ENCODE data around the gene MED13.
"Not testable (repeated sequence)": the region's sequence is repeated elsewhere in the genome, so short reads cannot be mapped to it uniquely, and the experiment has no call there.

MED13 gene

DNA sequence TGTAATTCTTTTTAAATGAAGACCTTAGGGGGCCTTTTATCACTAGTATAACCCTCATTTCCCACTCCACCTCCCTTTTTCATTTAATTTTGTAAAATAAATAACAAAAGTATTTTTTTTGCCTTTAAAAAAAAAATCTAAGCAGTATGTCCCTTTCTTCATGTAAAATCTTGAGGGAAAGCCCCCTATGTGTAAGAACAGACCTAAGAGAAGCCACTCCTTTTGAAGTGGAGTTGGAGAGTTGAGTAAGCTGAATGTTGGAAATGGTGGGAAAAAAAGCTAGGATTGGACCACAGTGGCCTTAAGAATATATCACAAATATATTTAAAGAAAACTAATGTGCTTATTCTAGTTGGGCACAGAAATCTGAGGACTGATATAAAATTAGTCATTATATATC, 92.8 kb downstream of the MED13 start:
- no peak for FAIRE-seq
- DNase-seq (ENCODE audit: insufficient read length, low spot score): no peak
- TF ChIP-seq POLR2A (IDR thresholded peaks at IDR 0.05; ENCODE audit: low read depth, low read length): no peak

DNA sequence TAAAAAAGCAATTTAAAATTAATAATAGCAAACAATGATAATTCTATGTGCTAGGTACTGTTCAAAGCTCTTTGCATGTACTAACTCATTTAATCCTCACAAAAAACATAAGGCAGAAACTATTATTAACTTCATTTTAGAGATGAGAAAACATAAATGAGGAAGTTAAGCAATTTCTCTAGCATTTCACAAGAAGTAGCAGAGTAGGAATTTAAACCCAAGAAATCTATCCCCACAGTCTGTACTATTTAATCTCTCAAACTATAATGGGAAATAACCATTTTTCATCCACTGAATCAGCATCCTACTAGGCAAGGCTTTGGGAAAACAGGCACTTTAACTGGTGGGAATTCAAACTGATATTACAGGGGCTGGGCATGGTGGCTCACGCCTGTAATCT, 95.0 kb downstream of the MED13 start:
- DNase-seq (ENCODE audit: insufficient read length, low spot score) (no peak), FAIRE-seq (peak; percentile 41)

DNA sequence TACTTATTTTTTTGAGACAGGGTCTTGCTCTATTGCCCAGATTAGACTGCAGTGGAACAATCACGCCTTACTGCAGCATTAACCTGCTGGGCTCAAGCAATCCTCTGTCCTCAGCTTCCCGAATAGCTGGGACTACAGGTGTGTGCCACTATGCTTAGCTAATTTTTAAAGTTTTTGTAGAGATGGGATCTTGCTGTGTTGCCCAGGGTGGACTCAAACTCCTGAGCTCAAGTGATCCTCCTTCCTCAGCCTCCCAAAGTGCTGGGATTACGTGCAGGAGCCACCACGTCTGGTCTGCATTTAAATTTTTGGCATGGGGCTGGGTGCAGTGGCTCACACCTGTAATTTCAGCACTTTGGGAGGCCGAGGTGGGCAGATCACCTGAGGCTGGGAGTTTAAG, 96.3 kb downstream of the MED13 start:
- DNase-seq (ENCODE audit: insufficient read length, low spot score) (no peak), FAIRE-seq (no peak)
- TF ChIP-seq POLR2A (IDR thresholded peaks at IDR 0.05; ENCODE audit: low read depth, low read length): no peak

More for the DNA sequence above, 95.0 kb downstream of the MED13 start:
- TF ChIP-seq POLR2A (IDR thresholded peaks at IDR 0.05; ENCODE audit: low read depth, low read length): no peak

DNA sequence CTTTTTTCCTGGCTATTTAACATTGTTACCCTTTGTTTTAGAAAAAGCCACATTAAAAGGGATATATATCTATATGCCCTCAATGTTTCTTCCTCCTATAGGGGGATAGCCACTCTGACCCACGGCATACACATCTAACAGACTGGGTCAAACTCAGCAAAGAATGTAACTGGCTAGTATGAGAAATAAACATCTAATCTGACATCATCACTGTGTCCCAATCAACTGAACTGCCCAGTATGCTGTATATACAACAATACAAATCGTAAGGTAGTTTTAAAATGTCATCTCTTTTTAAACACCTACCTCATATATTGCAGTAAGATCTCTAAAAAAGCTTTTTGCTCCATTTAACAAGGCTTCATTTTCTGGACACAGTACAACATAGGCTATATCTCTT, 97.3 kb downstream of the MED13 start:
- FAIRE-seq (peak; percentile 80), DNase-seq (ENCODE audit: insufficient read length, low spot score) (no peak)
- TF ChIP-seq POLR2A (IDR thresholded peaks at IDR 0.05; ENCODE audit: low read depth, low read length): no peak

DNA sequence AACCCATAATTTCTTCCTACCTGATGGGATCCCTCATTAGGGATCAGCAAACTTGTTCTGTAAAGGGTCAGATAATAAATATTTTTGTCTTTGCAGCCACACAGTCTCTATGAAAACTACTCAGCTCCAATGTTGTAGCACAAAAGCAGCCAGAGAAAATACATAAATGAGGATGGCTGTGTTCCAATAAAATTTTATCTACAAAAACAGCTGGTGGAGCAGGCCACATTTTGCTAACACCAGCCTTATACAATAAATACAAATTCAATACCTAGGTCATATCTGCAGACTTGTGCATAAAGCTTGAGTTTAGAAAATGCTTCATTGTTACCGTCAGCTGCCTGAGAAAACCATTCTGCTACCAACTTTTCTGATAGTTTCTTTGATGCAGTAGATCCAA, 98.9 kb downstream of the MED13 start:
- no peak for TF ChIP-seq POLR2A (IDR thresholded peaks at IDR 0.05; ENCODE audit: low read depth, low read length)
- FAIRE-seq (no peak), DNase-seq (ENCODE audit: insufficient read length, low spot score) (no peak)

DNA sequence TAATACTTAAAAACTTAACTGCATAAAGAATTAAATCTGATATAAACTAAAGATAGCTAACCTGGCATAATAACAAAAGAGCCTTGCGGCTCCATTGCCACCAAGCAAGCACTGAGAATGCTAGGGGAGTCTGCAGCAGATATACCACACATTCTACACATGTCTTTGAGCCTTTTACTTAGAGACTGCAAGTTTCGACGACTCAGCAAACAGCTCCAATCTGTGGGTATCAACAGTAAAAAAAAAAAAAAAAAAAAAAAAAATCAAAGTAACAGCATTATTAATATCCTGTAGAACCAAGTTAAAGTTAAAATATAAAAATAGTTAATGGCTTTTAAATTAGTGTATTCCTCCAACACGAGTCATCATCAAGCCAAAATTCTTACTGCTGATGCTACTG, 109.5 kb downstream of the MED13 start:
- no peak for TF ChIP-seq POLR2A (IDR thresholded peaks at IDR 0.05; ENCODE audit: low read depth, low read length)
- DNase-seq (ENCODE audit: insufficient read length, low spot score) (no peak), FAIRE-seq (no peak)

DNA sequence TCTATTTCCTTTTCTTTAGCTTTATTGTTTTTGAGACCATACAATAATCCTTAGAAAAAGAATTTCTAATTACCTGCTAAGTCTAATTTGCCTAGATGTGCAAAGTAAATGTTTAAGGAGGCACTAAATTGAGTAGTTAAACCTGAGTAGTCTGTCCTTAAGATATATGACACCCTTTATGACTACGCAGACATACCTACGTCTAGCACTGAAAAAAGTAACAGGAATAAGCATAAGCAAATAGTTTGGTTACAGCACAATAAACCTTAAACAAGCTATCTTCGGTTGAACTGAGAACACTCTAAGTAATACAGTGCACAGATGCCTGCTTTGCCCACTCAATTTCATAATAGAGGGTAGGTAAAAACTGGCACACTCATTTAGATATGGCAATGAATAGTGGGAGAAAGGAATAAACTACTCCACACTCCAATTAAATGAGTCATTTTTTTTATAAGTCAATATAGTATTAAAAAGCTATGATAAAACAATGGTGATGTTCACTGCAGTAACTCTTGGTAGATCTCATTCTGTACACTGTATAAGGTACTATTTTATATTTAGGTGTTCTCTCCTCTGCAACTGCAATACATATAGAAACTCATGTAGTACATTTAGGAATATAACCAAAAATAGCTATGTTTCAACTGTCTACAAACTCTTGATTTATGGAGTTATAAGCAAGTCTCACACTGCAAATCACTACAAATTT, 117.6 kb downstream of the MED13 start:
- FAIRE-seq (peak; percentile 68), DNase-seq (ENCODE audit: insufficient read length, low spot score) (no peak)
- no peak for TF ChIP-seq POLR2A (IDR thresholded peaks at IDR 0.05; ENCODE audit: low read depth, low read length)

DNA sequence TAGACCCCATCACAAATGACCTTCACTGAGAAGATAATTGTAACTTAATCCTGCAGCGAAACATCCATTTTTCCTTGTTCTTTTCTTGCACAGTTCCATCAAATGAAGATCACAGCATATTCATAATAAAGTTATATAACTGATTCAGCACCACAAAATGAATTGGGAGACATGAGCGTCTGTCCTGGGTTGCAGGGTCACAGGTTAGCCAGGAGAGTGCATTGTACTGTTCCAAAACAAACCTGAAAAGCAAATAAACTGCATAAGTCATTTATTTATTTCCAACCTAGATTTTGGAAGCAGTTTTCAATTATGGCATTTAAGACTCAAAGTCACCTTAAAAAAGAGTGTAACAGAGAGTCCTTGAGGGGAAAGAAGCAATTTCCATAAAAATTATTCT, 118.7 kb downstream of the MED13 start:
- DNase-seq (ENCODE audit: insufficient read length, low spot score) (no peak), FAIRE-seq (no peak)
- no peak for TF ChIP-seq POLR2A (IDR thresholded peaks at IDR 0.05; ENCODE audit: low read depth, low read length)

DNA sequence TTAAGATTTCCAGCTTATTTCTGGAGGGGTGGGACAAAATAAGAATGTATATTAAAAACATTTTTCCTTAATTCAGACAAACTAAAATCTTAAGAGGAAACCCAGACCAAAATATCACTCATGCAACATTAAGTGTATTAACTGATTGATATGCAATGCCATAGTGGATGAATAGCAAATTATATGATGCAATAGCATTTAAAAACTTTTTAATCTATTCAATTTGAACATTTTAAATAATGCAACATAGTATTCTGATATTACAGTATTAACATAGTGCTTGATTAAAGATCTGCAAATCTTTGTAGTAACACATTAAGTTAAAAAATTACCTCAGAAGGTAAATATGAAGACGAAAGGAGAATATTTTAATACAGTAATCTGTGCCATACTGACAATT, 122.0 kb downstream of the MED13 start:
- DNase-seq (ENCODE audit: insufficient read length, low spot score) (no peak), FAIRE-seq (no peak)
- no peak for TF ChIP-seq POLR2A (IDR thresholded peaks at IDR 0.05; ENCODE audit: low read depth, low read length)

DNA sequence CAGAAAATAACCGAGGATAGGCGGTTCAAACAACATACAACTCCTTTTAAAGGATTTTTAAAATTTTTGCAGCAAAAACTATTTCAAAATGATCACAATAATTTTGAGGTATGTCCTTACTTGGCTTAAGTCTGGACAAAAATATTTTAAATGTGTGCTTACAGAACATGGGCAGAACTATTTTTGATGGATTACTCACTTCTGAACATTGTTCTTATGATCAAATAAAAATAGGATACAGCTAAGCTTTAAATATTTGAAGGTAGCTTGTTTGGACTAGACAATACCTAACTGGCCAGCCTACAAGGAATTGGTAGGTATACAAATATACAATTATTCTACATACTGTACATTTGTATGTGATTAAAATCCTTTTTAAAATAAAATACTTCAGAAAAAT, 123.0 kb downstream of the MED13 start:
- DNase-seq (ENCODE audit: insufficient read length, low spot score) (no peak), FAIRE-seq (no peak)
- no peak for TF ChIP-seq POLR2A (IDR thresholded peaks at IDR 0.05; ENCODE audit: low read depth, low read length)

DNA sequence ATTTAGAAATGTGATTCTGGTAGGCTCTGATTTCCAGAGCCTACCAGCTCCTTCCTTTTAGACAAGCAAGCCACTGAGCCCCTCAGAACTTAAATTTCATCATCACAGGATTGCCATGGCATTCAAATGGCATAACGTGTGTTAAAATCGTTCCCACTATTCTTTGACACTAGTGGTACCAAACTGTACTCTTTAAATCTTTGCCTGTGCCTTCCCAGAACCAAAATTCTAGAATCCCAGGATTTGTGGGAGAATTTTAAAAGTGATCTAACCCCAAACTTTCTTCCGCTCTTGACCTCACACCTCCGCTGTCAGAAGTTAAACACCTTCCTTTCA, 137.0 kb downstream of the MED13 start:
- no peak for DNase-seq (ENCODE audit: insufficient read length, low spot score)
- no peak for FAIRE-seq
- no peak for TF ChIP-seq POLR2A (IDR thresholded peaks at IDR 0.05; ENCODE audit: low read depth, low read length)

DNA sequence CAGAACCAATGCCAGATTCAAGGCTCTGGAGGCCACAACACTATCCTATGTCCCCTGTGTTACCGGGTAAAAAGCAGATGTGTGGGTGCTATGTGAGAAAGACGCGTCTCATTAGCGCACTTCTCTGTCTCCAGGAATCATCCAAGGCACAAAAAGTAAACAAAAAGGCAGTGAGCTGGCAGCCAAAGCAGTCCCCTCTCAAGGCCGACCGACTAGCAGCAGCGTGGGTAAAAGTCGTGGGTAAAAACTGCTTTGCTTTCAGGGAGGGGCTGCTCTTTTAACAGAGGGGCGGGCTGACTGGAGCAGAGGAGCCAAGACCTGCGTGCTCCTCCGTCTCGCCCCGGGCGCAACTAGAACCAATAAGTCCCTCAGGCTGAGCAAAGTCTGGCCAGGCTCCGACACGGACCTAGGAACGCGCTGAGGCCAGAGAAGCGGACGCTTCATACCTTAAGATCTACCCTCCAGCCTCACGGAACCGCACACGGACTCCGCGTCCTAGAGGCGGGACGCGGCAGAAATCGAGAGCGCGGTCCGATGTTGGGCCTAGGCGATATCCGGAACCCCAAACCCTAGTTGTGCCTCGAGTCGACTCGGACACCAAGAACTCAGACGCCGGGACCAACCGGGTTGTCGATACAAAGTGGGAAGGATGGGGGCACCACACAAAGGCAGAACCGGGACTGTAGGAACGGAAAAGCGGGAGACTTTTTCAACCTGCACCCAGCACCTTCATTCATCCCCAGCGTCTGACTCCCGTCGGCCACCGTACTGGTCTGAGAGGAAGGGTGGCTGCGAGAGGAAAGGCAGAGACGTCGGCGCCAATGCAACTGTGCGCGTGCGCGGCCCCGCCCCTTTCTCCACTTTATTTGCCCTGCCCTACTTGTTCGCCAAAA, 137.6 kb downstream of the MED13 start, which contains the start of gene INTS2:
Gene INTS2, minus strand, starts transcription at position 775 of the 893 bp plus-strand sequence. CDS start 1,338 bp downstream, outside the sequence.
- FAIRE-seq: peak; percentile 85

DNA sequence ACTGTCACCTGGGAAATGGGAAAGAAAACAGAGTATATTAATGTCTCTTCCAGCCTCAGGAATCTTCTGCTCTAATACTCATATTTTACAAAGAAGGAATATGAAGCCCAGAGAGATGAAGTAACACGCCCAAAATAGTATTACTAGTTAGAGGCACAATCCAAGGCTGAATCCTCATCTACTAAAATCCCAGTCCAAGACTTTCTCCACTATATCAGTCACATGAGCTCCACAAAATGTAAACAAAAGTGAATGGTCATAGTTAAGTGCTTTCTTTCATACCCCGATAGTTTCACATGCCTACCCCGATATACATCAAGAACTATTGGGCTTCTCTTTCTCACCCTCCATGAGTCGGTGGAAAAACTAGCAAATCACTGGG, 138.3 kb downstream of the MED13 start:
- DNase-seq (ENCODE audit: insufficient read length, low spot score) (no peak), FAIRE-seq (no peak)
- TF ChIP-seq POLR2A (IDR thresholded peaks at IDR 0.05; ENCODE audit: low read depth, low read length): no peak

More for the DNA sequence above, 137.6 kb downstream of the MED13 start, which contains the start of gene INTS2:
- peak; percentile 97 for TF ChIP-seq POLR2A (IDR thresholded peaks at IDR 0.05; ENCODE audit: low read depth, low read length)
- DNase-seq (ENCODE audit: insufficient read length, low spot score): peak; percentile 95

DNA sequence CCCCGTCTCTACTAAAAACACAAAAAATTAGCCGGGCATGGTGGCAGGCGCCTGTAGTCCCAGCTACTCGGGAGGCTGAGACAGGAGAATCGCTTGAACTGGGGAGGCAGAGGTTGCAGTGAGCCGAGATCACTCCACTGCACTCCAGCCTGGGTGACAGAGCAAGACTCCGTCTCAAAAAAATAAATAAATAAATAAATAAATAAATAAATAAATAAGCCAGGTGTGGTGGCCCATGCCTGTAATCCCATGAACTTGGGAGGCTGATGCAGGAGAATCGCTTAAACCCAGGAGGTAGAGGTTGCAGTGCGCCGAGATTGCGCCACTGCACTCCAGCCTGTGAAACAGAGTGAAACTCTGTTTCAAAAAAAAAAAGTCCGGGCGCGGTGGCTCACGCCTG, 149.9 kb downstream of the MED13 start:
- FAIRE-seq: not testable (repeated sequence)

More for the DNA sequence above, 149.9 kb downstream of the MED13 start:
- not testable (repeated sequence) for DNase-seq (ENCODE audit: insufficient read length, low spot score)
